ENCODE measurements around the gene SALL4. TPM values are rescaled to one million over a fixed set of nuclear protein-coding genes. Genes with fewer than 3 reads are reported as not detected.

The SALL4 gene
- total and polyA plus RNA-seq, 2 donors (not counting 3 experiments of a cell fraction or from before 2014, with no cell fraction given) = 1.3 to 1.9 TPM

DNA sequence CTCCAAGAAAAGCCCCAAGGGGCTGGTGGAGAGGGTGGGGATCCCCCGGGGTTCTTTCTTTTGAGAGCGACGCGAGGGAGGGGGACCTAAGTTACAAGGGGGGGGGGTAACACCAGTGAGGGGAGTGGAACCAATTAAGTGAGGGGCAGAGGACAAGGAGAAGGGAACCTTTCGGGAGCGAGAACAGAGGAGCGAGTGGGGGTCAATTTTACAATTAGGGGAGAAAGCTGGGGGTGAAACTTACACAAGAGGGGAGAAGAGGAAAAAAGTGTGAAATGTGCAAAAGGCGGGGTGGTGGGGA, 548 bp downstream of the SALL4 start:
- ChIA-PET POLR2A (no interaction called here), CTCF (interaction anchor here (1.0 to 2.4 kb wide), 4 partner anchors 101 to 278 kb away, joined by 4 to 8 read pairs (median 4); no protein-coding TSS in a partner anchor)
- H3K4me1 ChIP-seq (ENCODE audit: control insufficient read depth, extremely low read depth, insufficient read depth, low read length) = peaks cover 14% of the 10 kb centered on the region
- no peak for TF ChIP-seq JUN (IDR thresholded peaks at IDR 0.05; ENCODE audit: borderline replicate concordance, insufficient read depth, insufficient read length, low read depth)
- TF ChIP-seq, protein P1, sequence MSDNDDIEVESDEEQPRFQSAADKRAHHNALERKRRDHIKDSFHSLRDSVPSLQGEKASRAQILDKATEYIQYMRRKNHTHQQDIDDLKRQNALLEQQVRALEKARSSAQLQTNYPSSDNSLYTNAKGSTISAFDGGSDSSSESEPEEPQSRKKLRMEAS (IDR thresholded peaks at IDR 0.05; ENCODE audit: insufficient read depth, insufficient read length) = no peak
- TF ChIP-seq POLR2A (IDR thresholded peaks at IDR 0.05; ENCODE audit: low read depth, low read length) = no peak
- TF ChIP-seq, protein P2, sequence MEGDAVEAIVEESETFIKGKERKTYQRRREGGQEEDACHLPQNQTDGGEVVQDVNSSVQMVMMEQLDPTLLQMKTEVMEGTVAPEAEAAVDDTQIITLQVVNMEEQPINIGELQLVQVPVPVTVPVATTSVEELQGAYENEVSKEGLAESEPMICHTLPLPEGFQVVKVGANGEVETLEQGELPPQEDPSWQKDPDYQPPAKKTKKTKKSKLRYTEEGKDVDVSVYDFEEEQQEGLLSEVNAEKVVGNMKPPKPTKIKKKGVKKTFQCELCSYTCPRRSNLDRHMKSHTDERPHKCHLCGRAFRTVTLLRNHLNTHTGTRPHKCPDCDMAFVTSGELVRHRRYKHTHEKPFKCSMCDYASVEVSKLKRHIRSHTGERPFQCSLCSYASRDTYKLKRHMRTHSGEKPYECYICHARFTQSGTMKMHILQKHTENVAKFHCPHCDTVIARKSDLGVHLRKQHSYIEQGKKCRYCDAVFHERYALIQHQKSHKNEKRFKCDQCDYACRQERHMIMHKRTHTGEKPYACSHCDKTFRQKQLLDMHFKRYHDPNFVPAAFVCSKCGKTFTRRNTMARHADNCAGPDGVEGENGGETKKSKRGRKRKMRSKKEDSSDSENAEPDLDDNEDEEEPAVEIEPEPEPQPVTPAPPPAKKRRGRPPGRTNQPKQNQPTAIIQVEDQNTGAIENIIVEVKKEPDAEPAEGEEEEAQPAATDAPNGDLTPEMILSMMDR (IDR thresholded peaks at IDR 0.05; ENCODE audit: extremely low read depth in 1 of 2, insufficient read depth in 1 of 2, low read depth in 1 of 2, low read length in 2 of 2) = no peak
- no peak for DNase-seq (ENCODE audit: low read depth, low spot score)
- peaks cover 2% of the 10 kb centered on the region for H3K9me1 ChIP-seq (replicated peaks; ENCODE audit: control insufficient read depth, extremely low read depth, insufficient read depth, low read length)
- peak overlapping the region; percentile 89 for H3K4me2 ChIP-seq (ENCODE audit: insufficient read depth, low read length)
- intact Hi-C loops (cut with micrococcal nuclease) = loop anchor here (2.0 to 5.0 kb wide), 4 partner anchors 104 to 281 kb away; no protein-coding TSS in a partner anchor
- peaks cover 10 to 30% of the 10 kb centered on the region in 2 experiments for H3K27me3 ChIP-seq (ENCODE audit: control insufficient read depth in 2 of 2, insufficient read depth in 2 of 2, low read length in 2 of 2)
- H3K9ac ChIP-seq (replicated peaks; ENCODE audit: extremely low read depth, insufficient read depth, low read length) = no peak overlapping the region
- BruUV-seq (replicated peaks) = no TSS peak
- H3K9me3 ChIP-seq (replicated peaks; ENCODE audit: control insufficient read depth, insufficient read depth, low read length) = no peaks in the 10 kb centered on the region
- no peaks in the 10 kb centered on the region for H3K36me3 ChIP-seq (ENCODE audit: control insufficient read depth in 2 of 2, extremely low read depth in 1 of 2, insufficient read depth in 2 of 2, low read length in 2 of 2)
- no peaks in the 10 kb centered on the region for H4K20me1 ChIP-seq (replicated peaks; ENCODE audit: control insufficient read depth, extremely low read depth, insufficient read depth, low read length)
- no peaks in the 10 kb centered on the region for H3K79me2 ChIP-seq (ENCODE audit: control insufficient read depth, insufficient read depth, low read length)
- dilution Hi-C loops (cut with MboI; ENCODE audit: extremely low pct_ligation_motif_present, low sequenced_read_pairs) = no loop called here
- H2AFZ ChIP-seq (ENCODE audit: low read depth, low read length) = peak overlapping the region; percentile 99
- H3K4me3 ChIP-seq (replicated peaks in 1 of 3; ENCODE audit: insufficient read depth in 1 of 3, low read depth in 1 of 3, low read length in 3 of 3) = peak overlapping the region in 1 of 3 experiments; percentile 49
- H3K27ac ChIP-seq (ENCODE audit: insufficient read depth, low read depth, low read length) = no peak overlapping the region
- FAIRE-seq = no peak

DNA sequence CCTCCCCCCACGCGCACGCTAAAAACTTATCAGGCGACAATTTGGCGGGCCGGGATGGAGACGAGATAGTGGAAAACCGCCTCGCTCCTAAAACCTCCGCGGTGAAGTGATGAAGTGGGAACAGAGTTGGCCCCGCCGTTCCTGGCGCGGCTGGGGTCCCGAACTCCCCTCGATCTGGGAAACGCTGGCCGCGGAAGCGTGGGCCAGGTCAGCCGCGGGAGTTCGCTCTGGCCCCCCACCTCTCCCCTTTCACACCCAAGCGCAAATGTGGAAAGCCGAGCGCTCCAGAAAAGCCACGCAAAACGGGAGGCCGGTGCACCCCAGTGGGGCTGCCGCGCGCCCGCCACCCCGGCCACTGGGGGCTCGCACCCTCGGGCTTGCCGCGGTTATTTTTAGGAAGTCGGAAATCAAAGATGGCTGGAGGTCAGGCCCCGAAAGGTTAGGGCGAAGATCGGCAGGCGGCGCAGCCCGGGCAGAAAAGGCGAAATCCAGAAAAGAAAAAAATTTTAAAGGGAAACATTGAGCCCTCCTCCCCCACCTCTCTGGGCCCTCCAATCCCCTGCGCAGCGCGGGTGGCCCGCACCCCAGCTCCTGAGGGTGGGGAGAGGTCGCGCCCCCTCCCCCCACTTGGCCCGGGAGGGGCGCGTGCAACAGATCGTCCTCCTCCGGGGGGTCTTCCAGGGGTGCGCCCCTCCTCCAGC, 1.0 kb downstream of the SALL4 start:
- peaks cover 10 to 30% of the 10 kb centered on the region in 2 experiments for H3K27me3 ChIP-seq (ENCODE audit: control insufficient read depth in 2 of 2, insufficient read depth in 2 of 2, low read length in 2 of 2)
- no TSS peak for BruUV-seq (replicated peaks)
- H3K4me2 ChIP-seq (ENCODE audit: insufficient read depth, low read length) = peak overlapping the region; percentile 89
- H3K4me1 ChIP-seq (ENCODE audit: control insufficient read depth, extremely low read depth, insufficient read depth, low read length) = peaks cover 14% of the 10 kb centered on the region
- intact Hi-C loops (cut with micrococcal nuclease) (loop anchor here (2.0 to 5.0 kb wide), 4 partner anchors 104 to 282 kb away; no protein-coding TSS in a partner anchor), dilution Hi-C loops (cut with MboI; ENCODE audit: extremely low pct_ligation_motif_present, low sequenced_read_pairs) (no loop called here)
- TF ChIP-seq EZH2 (IDR thresholded peaks at IDR 0.05; ENCODE audit: borderline replicate concordance, low read depth, low read length, severe bottlenecking) = peak; percentile 44
- TF ChIP-seq, protein P2 (IDR thresholded peaks at IDR 0.05; ENCODE audit: extremely low read depth in 1 of 2, insufficient read depth in 1 of 2, low read depth in 1 of 2, low read length in 2 of 2) = peak in 1 of 2 donors; percentile 15
- TF ChIP-seq JUN (IDR thresholded peaks at IDR 0.05; ENCODE audit: borderline replicate concordance, insufficient read depth, insufficient read length, low read depth) = no peak
- no peak for TF ChIP-seq FOS (IDR thresholded peaks at IDR 0.05; ENCODE audit: borderline replicate concordance, insufficient read depth, low read length)
- no peak for TF ChIP-seq POLR2A (IDR thresholded peaks at IDR 0.05; ENCODE audit: low read depth, low read length)
- no peak for TF ChIP-seq POLR2AphosphoS5 (IDR thresholded peaks at IDR 0.05; ENCODE audit: insufficient read depth, low read depth, low read length)
- no peak for TF ChIP-seq MYC (IDR thresholded peaks at IDR 0.05; ENCODE audit: low read depth, low read length)
- TF ChIP-seq GATA2 (IDR thresholded peaks at IDR 0.05; ENCODE audit: insufficient read depth, insufficient read length, low read depth, low read length) = no peak
- DNase-seq (ENCODE audit: low read depth, low spot score) (no peak), FAIRE-seq (no peak)
- ChIA-PET POLR2A (no interaction called here), CTCF (interaction anchor here (1.2 to 2.5 kb wide), 10 partner anchors 10 to 283 kb away, joined by 3 to 64 read pairs (median 7); no protein-coding TSS in a partner anchor)
- H3K36me3 ChIP-seq (ENCODE audit: control insufficient read depth in 2 of 2, extremely low read depth in 1 of 2, insufficient read depth in 2 of 2, low read length in 2 of 2) = no peaks in the 10 kb centered on the region
- H2AFZ ChIP-seq (ENCODE audit: low read depth, low read length) = peak overlapping the region; percentile 99
- no peaks in the 10 kb centered on the region for H3K79me2 ChIP-seq (ENCODE audit: control insufficient read depth, insufficient read depth, low read length)
- H3K27ac ChIP-seq (ENCODE audit: insufficient read depth, low read depth, low read length) = no peak overlapping the region
- H3K9me3 ChIP-seq (replicated peaks; ENCODE audit: control insufficient read depth, insufficient read depth, low read length) = no peaks in the 10 kb centered on the region
- no peaks in the 10 kb centered on the region for H4K20me1 ChIP-seq (replicated peaks; ENCODE audit: control insufficient read depth, extremely low read depth, insufficient read depth, low read length)
- H3K9me1 ChIP-seq (replicated peaks; ENCODE audit: control insufficient read depth, extremely low read depth, insufficient read depth, low read length) = peaks cover 2% of the 10 kb centered on the region
- H3K4me3 ChIP-seq (replicated peaks in 1 of 3; ENCODE audit: insufficient read depth in 1 of 3, low read depth in 1 of 3, low read length in 3 of 3) = peak overlapping the region; percentile 49 to 80 (median 78)
- peak overlapping the region; percentile 71 for H3K9ac ChIP-seq (replicated peaks; ENCODE audit: extremely low read depth, insufficient read depth, low read length)

Data from endothelial cell of umbilical vein (primary cell).